Fibroblast of skin of right quadriceps (primary cell): ENCODE measurements around the gene IL1RAP.
"Not testable (repeated sequence)": the region's sequence is repeated elsewhere in the genome, so short reads cannot be mapped to it uniquely, and the experiment has no call there.

Source experiments
- DNase-seq: peaks from one replicate; pipeline ENCODE4 v3.0.0-alpha.2; 2013

Gene IL1RAP

GRCh38 chr3:190513409-190514370, at the start of gene IL1RAP:
Gene IL1RAP, plus strand, starts transcription at chr3:190514085. Its CDS starts 50,205 bp downstream, at chr3:190564290.
- peak; percentile 90 for DNase-seq

GRCh38 chr3:190467922-190468321, 46.0 kb upstream of the IL1RAP start:
- DNase-seq = no peak

DNA sequence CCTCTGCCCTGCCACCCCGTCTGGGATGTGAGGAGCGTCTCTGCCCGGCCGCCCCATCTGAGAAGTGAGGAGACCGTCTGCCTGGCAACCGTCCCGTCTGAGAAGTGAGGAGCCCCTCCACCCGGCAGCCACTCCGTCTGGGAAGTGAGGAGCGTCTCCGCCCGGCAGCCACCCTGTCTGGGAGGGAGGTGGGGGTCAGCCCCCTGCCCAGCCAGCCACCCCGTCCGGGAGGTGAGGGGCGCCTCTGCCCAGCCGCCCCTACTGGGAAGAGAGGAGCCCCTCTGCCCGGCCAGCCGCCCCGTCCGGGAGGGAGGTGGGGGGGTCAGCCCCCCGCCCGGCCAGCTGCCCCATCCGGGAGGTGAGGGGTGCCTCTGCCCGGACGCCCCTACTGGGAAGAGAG, 40.6 kb upstream of the IL1RAP start:
- not testable (repeated sequence) for DNase-seq

DNA sequence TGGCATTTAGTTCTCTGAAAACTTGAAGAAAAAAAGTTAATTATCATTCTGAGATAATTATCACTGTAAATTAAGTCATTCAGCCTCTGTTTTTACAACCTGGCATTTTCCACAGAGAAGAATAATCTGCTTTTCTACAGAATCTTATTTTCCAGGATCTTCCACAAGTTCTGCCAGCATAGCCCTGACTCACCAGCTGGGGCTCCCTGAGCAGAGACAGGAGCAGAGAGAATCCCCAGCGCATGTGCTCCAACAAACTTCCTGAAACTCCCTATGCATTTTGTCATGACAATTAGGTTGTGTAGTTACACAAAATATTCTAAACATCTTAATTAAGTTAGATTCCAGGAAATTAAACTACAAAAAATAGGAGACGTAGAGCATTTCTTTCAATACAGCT, 32.1 kb upstream of the IL1RAP start:
- no peak for DNase-seq

DNA sequence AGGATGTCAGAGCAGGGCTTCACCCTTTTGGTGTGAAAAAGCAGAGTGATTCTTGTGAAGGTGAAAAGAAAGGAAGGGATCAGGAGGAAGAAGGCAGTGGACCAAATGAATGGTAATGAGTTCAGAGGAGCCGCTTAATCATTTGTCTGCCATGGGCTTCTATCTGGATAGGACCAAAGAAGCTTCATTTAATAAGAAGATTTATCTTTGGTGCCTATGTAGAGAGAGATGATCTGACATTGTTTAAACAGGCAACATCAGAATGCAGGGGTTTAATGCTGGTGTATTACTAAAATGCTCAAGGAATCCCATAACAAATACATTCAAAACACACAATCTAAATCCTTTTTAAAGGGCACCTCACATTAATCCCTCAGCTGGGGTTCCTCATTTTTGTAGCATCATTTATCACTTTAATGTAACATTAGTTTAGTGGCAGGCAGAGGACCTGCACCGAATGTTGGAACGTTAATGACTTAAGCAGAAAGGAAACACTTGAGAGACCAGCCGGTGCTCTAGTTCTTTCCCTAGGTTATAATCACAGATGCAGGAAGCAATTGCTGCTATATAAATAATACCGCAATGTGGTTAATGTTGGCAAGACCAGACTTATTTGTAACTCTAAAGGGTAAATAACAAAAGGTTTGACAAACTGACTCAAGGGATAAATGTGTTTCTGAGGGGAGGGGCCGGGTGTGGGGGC, 27.9 kb upstream of the IL1RAP start:
- no peak for DNase-seq

DNA sequence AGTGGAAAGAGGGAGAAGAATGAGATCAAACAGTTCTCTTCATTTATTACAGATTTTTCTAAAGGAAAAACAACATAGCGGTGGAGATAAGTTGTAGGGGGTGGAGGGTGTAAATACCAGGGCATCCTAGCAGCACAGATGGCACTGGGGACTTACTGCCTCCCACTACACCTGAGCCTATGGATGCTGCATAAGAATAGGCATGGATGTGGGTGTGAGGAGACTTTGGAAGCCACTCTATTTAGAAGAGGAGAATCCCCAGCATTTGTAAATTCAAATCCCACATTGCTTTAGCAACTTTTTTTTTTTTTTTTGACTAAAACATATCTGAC, 27.4 kb upstream of the IL1RAP start:
- DNase-seq = no peak

- no peak for DNase-seq
Measured at GRCh38 chr3:190486908-190487607, 26.8 kb upstream of the IL1RAP start.

DNA sequence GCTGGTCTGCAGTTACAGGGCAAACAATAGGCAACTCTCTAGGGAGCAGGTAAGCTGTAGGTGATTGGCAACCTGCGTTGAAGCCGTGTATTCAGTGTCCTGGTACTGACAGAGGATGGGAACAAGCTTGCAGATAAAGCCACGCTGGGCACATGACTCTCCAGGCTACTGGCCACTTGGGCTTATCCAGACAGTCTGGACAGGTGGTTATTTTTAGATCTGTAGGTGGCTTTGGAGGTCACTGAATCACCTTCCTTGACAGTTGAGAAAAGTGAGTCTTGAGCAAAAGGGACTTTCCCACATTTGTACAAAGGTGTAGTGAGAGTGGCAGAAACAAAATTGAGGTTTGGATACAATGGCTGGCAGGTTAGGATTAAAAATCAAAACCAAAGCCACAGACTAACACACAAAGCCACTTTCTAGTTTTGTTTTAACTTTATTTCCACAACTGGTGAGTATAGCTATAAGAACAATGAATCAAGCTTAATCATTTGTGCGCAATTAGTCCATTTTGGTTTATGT, 22.3 kb upstream of the IL1RAP start:
- no peak for DNase-seq

DNA sequence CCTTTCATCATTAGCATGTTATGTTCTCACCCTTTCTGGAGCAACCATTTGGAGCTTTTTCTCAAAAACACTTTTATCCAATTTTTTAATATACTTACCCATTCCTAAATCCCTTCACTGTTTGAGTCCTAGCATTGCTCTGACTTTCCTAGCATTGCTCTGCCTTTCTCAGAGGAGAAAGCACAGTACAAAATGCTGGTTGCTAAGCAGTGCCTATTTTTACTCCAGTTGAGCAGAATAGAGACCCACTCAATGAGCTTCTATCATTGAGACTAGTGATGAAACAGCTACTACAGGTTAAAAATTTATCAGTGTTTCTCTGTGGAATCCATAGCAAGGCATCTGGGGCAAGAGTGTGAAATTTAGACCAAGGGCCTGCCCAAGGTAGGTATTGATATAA, 21.8 kb upstream of the IL1RAP start:
- no peak for DNase-seq

- DNase-seq = no peak
Measured at GRCh38 chr3:190492966-190493365, 20.9 kb upstream of the IL1RAP start.

DNA sequence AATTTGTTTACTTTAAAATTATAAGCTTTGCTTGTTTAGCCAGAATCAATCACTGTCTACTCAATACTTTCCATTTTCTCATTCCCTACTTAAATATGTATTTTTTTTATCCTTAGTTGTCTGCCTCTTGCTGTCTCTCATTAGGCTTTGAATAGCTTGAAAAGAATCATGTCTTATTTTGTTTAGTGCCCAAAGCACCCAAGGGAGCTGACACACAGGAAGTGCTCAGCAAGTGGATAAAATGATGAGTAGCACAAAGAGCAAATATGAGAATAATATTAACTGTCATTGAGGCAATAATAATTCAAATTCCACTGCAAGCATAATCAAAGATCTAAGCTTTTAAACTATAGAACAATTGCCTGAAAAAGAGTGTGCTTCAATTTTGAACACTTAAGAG, 19.0 kb upstream of the IL1RAP start:
- no peak for DNase-seq

DNA sequence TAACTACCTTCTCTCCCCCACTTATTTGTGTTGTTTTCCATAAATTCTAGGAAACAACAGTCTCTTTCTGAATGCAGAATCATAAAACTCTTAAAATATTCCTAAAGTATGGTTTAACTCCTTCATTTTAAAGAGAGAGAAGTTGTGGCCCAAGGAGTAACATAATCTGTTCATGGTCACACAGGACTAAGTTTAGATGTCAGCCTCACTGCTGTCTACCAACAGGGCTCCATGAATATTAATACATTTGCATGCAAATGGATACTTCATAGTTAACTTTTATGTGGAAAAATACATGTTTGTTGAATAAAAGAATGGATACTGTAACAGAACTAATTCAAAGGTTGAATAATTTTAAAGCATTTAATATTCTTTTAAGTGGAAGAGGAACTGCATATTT, 18.5 kb upstream of the IL1RAP start:
- no peak for DNase-seq

GRCh38 chr3:190495796-190496195, 18.1 kb upstream of the IL1RAP start:
- DNase-seq = no peak

DNA sequence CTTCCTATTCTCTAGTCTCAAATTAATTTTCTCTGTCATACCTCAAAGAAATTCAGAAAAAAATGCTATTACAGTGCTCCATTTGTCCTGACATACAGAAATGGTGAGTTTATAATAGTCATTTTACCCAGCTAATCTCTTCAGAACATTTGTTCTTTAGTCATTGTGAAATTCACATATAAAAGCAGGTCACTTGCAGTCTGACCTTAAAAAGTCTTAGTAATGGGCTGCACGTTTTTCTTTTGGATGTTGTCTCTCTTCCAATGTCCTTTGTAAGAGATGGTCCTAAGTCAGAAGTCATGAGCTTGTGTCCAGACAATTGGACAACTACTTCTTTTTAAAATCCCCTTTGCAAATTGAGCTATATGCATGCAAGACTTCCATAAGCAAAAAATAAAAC, 17.0 kb upstream of the IL1RAP start:
- no peak for DNase-seq

GRCh38 chr3:190497811-190498210, 16.1 kb upstream of the IL1RAP start:
- no peak for DNase-seq

- no peak for DNase-seq
Measured at GRCh38 chr3:190498293-190498692, 15.6 kb upstream of the IL1RAP start.

- no peak for DNase-seq
Measured at GRCh38 chr3:190499122-190499521, 14.8 kb upstream of the IL1RAP start.

- no peak for DNase-seq
Measured at GRCh38 chr3:190502946-190503345, 10.9 kb upstream of the IL1RAP start.

- no peak for DNase-seq
Measured at GRCh38 chr3:190504354-190505125, 9.3 kb upstream of the IL1RAP start.

- DNase-seq = no peak
Measured at GRCh38 chr3:190505381-190506003, 8.4 kb upstream of the IL1RAP start.

GRCh38 chr3:190506271-190506670, 7.6 kb upstream of the IL1RAP start:
- no peak for DNase-seq

- no peak for DNase-seq
Measured at GRCh38 chr3:190512666-190513065, 1.2 kb upstream of the IL1RAP start.
